HG03457 (cell line): ENCODE measurements around the gene MGMT.

Source experiments
- ATAC-seq: cut with Tn5 transposase; IDR thresholded peaks from one replicate; pipeline ENCODE4 v1.9.1; 2021; ENCODE audit warnings: moderate number of reproducible peaks; ENCODE audit not compliant: unreplicated experiment

Gene MGMT

DNA sequence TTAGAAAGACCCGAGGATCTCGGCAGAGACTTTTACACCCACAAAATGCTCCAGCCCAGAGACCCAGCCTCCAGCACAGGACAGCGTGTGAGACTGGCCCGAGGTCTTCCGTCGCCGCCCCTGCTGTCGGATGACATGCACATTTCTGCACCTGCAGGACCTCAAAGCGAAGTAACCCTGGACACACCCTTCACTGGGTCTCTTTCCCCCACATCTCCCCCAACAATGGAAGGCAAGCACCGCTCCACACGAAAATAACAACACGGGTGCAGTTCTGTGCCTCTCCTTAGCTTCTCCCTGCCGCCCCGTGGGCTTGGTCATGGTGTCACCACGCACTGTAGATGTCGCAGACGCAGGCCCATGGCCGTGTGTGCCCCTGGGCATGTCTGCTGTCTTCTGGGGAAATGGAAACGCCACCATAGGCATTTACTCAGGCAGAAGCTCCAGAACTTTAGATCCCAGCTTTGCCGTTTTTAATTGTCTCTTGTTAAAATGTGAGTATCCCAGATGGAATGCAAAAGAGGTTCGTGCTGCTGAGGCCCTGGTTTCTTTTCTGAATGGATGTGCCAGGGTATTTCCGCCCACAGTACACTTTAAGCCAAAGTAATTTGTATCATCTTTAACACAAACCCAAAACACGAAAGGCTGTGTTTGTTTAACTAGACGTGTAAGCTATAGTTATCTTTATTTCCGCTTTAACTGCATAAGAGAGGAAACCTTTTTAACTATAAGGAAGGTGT lies 237.9 kb downstream of the MGMT start:
- no peak for ATAC-seq

DNA sequence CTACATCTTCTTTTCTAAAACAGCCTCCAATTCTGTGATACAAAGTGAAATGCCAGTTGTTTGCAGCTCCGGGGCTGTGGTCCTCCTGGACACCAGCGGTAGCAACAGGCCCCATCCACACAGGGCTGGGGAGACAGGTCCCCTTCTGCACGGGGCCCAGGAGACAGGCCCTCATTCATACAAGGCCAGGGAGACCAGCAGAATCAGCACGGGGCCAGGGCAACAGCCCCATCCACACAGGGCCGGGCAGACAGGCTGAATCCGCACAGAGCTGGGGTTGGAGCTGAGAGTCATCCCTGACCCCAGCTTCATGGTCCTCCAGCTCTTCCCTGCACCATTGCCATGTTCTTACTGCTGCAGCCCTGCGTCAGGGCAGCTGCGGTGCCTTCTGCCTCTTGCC lies 238.6 kb downstream of the MGMT start:
- ATAC-seq = no peak

DNA sequence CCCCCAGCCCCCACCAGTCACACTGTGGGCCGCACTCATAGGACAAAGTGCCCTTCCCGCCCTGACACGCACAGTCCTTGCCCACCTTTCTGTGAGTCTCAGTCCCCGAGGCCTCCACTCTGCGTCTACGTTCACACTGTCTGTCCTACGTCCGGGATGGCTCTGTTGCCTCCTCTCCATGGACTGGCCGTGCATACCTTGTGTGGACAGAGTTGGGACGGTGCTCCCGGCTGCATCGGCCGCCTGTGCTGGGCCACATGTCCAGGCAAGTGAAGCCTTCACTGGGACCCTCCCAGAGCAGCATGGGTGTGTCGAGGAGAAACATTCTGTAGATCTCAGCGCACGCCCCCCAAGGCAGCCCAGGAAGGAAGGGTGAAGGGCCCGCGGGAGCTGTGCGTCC lies 239.0 kb downstream of the MGMT start:
- no peak for ATAC-seq

DNA sequence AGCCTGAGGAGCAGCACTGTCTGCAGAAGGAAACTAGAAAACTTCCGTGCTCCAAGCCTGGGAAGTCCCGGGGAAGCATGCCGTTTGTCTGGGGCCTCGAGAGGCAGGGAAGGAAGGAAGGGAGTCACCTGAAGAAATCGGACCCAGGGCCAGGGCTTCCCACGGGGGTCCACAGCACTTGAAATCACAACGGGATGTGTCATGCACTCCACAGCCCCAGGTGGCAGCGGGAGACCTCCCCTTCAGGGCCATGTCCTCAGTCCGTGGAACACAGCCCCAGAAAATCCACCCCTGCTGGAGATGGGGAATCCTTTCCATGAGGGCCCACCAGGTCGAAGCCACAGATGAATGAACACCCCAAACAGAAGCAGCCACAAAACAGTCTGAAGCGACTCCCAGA lies 239.5 kb downstream of the MGMT start:
- ATAC-seq = no peak

DNA sequence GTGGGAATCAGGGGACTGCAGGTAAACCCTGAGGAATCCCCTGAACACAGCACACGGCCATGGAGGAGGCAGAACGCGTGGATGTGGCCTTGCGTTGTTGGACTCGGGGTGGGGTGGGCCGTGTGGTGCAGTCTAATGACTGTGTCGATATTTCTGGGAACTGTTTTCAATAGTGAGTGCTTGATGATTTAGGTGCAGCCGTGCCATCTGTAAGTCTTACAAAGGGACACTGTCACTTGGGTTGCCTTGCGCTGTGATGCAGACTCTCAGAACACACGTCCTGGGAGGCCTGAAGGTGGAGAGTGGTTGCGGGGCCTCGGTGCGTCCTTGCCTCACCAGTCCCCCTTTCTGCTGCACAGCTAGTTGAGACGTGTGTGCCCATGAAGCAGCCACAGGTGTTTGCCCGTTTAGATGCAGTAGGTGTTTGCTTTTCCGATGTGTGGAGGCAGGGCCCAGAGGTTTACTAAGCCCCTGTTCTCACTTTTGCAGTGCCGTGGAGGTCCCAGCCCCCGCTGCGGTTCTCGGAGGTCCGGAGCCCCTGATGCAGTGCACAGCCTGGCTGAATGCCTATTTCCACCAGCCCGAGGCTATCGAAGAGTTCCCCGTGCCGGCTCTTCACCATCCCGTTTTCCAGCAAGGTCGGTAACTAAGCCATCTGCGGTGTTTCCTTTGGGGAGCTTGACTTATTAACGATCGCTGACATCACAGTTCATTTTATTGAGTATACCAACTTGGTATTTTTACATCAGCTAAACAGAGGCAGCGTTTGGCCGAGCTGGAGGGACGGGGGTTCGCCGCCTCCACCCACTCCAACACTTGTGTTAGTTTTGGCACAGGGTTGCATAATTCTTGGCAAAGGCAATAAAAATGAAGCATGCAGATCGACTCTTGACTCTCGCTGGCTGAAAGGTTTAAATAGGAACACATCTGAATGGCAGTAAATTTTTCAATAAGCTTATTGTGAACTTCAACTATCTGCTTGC lies 240.7 kb downstream of the MGMT start:
- ATAC-seq = no peak

DNA sequence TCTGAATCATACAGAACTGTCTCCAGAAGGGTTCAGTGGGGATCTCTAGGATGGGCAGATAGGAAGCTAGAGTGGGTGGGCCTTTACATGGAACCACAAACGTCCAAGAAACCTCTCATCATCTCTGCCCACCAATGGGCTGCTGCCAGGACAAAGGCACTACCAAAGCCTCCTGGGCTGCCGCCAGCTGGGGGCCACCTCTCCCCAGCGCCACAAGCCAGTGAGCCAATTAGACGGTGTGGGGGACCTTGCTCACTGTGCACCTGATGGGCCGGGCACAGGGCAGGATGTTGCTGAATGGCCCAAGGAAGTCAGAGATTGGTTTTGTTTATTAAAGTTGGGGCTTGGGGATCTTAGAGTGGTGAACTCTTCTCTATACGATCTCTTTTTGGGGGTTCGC lies 242.1 kb downstream of the MGMT start:
- no peak for ATAC-seq

DNA sequence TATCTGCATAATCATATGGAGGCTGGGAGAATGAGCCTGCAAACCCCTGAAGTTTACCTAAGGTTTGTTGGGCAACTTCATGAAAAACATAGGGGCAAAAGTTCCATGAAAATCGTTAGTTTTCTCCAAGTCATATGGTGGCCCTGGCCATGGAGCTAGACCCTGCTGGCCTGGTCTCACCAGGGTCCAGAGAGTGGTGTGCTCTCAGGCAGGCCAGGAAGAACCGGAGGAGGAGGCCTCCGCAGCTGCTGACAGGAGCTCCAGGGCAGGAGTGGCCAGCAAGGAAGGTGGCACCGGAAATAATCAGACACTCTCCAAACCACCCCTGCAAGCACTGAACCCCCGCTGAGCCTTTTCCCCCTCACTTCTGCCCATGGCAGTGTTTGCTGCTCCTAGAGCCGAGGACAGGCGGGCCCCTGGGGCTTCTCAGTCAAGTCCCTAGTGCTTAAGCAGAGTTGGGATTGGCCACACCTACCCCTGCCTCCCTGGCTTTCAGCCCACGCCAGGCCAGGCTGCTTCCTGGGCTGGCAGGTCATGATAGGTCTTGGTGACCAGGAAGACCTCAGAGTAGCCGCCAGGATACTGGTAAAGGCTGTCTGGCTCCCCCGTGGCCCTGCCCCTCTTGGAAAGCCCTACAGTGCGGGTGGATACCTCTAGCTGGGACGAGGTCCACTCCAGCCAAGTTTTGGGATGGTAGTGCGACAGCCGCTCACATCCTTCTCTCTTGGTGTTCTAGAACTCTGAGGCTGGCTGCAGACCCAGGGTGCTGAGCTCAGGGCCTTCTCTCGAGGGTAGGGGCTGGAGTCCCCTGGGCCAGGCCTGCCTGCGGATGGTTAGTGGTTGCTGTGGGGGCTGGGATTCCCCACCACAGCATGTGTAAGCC lies 242.8 kb downstream of the MGMT start:
- ATAC-seq = no peak

DNA sequence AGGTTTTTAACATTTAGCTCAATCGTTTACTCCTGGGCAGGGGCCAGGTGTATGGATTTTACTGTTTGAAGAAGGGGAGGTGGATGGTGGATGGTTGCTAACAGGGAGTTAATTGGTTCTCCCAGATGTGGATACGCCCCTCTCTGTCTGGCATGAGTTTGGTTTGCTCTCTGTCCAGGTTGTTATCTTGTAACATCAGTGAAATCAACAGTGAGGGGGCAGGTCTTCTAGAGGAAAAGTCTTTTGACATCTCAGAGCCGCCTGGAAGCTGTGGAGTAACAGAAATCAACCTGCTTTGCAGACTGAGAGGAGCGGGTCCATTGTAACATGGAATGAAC lies 243.4 kb downstream of the MGMT start:
- ATAC-seq = no peak

DNA sequence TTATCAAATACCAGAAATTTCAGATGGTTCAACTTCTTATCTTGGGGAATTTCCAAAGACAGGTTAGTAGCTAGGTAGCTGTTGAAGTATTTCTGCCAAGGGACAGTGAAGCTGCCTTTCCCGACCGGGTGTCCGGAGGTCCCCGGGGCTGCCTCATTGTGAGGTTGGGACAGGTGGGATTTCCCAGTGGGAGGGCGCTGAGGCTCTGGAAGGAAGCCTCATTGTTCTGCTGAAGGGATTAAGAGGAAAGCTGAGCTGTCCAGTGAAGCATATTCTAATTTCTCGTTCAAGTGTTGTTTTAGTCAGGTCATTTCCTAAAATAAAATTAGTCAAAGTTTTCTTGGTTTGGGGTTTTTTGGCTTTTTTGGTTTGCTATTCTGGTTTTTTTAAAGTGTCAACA lies 244.2 kb downstream of the MGMT start:
- no peak for ATAC-seq

DNA sequence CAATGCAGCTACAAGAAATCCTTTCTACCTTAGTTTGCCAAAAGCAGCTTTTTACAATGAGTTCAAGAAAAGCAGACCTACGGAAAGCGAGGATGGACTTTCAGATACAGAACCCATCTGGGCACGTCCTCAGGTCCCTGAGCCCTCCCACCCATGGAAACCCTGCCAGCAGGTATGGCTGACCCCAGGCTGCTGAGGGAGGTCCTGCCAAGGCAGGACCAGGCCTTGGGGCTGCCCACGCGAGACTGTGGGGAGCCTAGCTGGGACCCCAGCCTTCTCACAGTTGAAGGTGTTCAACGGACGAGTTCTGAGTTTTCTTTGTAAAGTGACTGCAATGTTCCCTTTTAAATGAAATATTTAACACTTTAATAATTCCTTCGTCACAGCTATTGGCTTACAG lies 245.0 kb downstream of the MGMT start:
- no peak for ATAC-seq

DNA sequence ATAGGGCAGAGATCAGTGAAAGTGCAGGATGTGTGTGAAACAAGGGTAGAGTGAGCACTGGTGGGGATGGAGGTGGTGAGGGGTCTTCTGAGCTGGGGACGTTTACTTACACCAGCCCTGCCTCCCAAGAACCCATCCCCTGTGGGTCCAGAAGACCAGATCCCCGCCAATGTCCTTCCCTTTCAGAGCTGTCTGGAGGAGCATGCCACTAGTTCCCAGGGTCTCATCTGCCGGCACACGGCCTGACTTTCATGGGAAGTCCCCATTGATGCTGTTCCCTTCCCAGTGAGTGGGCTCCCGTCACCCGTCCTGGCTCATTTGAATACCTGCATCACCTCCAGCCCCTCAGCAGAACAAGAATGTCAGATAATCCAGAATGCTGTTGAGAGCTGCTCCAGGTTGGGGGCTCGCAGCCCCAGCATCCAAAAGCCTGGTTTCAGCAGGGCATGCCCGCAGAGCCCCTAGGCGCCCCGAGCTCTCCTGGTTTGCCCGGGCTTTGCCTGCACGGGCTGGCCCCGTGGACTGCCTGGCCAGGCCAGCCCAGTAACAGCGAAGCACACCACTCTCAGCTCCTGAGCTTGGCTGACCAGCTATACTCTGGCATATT lies 246.7 kb downstream of the MGMT start:
- no peak for ATAC-seq

DNA sequence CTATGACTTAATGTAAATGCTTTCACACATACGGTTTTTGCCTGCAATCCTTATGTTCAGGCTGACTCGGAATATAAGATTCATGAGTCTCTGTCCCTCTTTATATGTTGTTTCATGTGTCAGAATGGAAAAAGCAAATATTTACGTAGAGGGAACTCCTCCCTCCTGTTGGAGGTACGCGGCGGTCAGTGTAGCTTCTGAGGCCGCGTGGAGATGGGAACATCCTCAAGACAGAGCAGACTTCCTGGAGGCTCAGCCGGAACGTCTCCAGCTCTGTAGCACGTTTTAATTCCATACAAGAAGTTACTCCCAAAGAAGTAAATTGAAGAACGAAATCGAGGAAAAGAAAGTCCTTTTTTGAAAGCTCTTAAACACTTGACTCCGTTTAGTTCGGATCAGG lies 248.8 kb downstream of the MGMT start:
- no peak for ATAC-seq

DNA sequence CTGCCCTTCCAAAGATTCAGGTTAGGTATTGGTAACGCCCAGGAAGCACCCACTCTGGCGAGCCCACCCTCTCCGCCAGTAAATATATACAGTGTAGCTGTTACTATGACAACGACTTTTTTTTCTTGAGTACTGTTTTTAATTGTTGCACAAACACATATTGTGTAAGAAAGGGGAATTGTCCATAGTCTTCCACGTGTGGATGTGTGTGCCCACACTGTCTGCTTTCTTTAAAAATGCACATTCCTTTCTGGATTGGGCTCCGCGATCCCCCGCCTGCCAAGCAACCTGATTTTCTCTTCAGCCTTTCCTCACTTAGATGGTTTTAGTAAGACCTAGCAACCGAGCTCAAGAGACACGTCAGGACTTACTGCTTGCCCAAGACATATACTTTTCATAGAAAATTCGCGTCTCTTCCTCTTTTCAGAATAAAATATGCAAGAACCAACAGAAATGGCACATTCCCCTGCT lies 249.2 kb downstream of the MGMT start:
- ATAC-seq = no peak

DNA sequence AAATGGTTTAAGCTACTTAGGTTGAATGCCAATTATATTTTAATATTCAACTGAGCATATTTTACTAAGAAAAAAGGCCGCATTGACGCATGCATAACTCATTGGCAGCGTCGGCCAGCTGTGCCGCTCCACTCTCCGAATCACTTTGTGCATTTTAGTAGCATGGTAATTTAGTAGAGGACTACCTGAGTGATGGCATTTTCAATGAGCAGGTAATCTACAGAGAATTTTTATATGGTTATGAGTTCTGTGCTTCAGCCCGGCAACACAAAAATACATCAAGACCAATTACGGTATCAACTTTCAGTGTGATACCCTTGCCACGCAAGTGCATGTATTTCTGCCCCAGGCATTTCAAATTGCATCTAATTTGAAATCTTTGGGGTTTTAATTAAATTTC lies 249.8 kb downstream of the MGMT start:
- no peak for ATAC-seq

DNA sequence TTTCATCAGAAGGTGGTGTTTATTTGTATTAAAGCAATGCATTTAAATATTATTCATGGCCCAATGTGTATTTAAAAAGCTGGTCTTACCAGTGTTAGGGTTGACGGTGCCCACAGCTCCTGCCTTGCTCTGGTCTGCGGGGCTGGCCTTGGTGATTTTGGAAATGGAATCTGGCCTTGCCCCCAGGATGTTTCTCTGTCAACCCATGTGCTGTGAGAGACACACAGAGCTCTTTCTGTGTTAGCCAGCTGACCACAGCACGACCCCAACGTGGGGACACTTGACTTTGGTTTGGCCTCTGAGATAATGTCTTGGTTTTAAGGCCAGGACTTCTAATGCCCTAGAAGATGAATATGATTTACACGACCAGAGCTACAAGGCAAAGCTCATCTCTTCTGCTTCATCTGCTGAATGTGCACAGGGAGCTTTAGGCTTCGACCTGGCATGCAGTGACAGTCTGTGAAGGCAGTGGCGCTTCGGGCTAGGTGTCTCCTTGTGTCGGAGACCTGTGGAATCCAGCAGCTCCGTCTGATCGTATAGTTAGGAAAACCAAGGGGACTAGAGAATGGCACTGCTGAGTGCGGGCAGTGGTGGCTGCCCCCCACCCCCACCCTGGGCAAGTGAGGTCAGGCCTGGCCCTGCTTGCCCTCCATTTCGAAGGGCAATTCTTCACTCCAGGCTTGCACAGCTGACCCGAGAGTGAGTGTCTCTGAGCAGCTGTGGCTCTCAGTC lies 250.9 kb downstream of the MGMT start:
- no peak for ATAC-seq

DNA sequence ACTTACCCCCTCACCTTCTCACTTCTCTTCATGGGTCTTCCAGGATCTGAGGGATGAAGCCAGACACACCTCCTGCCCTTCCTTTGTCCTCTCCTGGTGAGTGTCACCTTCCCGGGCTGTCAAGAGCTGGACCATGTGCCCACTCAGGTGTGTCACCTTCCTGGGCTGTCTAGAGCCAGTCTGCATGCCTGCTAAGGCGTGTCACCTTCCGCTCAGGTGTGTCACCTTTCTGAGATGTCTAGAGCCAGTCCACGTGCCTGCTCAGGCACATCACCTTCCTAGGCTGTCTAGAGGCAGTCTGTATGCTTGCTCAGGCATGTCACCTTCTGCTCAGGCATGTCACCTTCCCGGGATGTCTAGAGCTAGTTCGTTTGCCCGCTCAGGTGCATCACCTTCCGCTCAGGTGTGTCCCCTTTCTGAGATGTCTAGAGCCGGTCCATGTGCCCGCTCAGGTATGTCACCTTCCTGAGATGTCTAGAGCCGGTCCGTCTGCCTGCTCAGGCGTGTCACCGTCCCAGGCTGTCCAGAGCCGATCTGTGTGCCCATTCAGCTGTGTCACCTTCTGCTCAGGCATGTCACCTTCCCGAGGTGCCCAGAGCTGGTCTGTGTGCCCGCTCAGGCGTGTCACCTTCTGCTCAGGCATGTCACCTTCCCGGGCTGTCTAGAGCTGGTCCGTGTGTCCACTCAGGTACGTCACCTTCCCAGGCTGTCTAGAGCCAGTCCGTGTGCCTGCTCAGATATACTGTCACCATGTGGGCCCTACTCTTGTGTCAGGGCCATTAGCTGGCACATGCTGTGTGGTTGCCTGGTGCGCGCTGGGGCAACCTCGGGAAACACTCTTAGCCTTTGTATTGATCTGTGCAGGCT lies 251.7 kb downstream of the MGMT start:
- no peak for ATAC-seq

DNA sequence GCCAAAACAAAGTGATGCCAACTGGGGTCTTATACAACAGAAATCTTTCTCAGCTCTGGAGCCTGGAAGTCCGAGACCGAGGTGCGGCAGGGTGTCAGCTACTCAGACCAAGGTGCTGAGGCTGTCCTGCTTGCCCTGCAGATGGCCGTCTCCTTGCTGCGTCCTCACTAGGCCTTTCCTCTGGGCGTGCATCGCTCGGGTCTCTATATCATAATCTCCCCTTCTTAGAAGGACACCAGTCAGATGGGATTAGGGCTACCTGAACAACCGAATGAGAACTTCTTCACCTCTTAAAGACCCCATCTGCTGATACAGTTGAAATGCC lies 252.3 kb downstream of the MGMT start:
- no peak for ATAC-seq

DNA sequence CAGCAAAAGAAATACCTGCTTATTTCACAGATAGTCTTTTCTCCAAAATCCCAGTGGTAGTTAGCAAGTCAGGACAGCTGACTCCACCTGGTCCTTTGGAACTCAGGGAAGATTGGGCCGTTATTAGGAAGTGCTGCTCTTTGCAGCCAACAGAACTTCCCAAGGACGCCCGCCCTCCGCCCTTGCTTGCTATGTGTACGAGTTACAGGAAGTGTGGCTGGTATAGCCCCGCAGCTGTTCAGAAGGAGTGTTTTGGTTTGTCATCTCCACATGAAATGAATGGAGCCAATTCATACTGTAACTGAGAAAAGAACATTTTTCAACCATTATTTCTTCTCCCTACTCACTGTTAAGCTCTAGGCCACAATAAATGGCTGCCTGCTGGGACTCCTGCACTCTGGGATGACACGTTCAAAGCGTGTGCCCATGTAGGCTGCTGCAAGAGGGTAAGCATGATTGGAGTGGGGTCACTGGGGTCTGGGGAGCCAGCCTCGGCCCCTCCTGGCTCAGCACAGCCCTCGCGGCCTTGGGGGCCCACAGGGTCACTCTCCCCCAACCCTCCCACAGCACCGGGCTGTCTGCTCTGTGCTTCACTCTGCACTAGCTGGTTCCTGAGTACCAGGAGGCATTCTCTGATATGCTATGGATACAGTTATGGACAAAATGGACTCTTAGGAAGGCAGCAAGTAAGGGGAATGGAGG lies 253.0 kb downstream of the MGMT start:
- no peak for ATAC-seq

DNA sequence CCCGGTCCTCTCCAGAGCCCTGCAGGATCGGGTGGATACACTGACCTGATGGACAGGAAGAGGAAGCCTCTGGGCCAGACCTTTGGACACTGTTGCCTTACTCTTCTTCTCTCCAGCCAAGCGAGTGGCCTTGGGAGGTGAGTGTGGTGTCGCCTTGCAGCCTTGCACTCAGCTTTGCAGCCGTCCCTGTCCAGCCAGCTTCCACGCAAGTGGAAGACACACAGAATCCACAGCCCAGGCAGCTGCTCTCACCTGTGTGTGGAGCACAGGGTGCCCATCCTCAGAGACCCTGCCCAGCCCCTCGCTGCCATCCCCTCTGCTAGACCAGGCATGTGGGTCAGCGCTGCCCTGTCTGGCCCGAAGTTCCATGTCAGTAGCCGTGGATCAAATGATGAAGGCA lies 258.0 kb downstream of the MGMT start:
- no peak for ATAC-seq
